Measurements from ENCODE around the gene PAH.

PAH gene

GRCh38 chr12:102814691-102815367 is 102.2 kb downstream of the PAH start:
- no peak for DNase-seq

- DNase-seq = no peak
These were observed 104.7 kb downstream of the PAH start for GRCh38 chr12:102812344-102812743.

- DNase-seq = no peak
These were observed 105.8 kb downstream of the PAH start for GRCh38 chr12:102811110-102811737.

GRCh38 chr12:102808412-102808811 is 108.6 kb downstream of the PAH start:
- no peak for DNase-seq

GRCh38 chr12:102806592-102806991 is 110.5 kb downstream of the PAH start:
- DNase-seq = no peak

- DNase-seq = no peak
These were observed 110.9 kb downstream of the PAH start for GRCh38 chr12:102806110-102806509.

- DNase-seq = no peak
These were observed 116.5 kb downstream of the PAH start for GRCh38 chr12:102800565-102800964.

- no peak for DNase-seq
These were observed 117.8 kb downstream of the PAH start for GRCh38 chr12:102799229-102799628.

GRCh38 chr12:102797528-102797927 is 119.5 kb downstream of the PAH start:
- no peak for DNase-seq

- DNase-seq = no peak
These were observed 123.1 kb downstream of the PAH start for GRCh38 chr12:102793921-102794320.
